ENCODE measurements around the gene RAB31. TPM values are rescaled to one million over a fixed set of nuclear protein-coding genes. Genes with fewer than 3 reads are reported as not detected.
"Not testable (repeated sequence)": the region's sequence is repeated elsewhere in the genome, so short reads cannot be mapped to it uniquely, and the experiment has no call there.

RAB31 gene
- total RNA-seq, 4 donors from 2014 or later, result 27.1 to 54.4 (median 44.3) TPM

DNA sequence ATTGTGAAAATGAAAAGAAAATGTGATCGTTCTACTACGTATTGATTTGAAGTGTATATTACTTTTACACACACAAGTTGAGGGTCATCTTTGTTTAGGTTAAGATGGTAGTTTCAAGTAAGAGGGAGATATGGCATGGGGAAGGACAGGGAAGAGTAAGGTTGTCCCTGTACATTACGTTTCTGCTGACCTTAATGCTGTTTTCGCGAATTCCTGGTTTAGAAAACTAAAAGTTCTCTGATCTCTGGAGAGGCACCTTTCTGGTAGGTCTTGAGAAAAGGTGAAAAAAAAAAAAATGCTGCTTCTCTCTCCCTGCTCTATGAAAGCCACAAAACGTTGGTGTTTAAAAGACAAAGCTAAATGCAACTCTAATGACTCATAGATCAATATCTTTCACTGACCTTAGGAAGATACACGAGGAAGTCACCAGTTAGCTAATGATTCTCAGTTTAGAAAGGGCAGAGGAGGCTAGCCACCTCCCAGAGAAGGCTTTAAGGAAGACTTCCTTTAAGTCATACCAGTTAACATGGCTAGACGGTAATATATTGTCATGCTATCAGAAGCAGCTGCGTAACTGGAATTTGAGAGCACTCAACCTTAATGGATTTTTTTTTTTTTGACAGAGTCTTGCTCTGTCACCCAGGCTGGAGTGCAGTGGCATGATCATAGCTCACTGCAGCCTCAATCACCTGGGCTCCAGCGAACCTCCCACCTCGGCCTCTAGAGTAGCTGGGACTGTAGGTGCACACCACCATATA is 190.9 kb downstream of the RAB31 start:
- H3K36me3 ChIP-seq, result no peaks in the 10 kb centered on the region
- H3K27ac ChIP-seq, result peak overlapping the region in 1 of 4 donors; percentile 67
- H3K9me3 ChIP-seq, result no peaks in the 10 kb centered on the region
- H3K4me3 ChIP-seq, result no peak overlapping the region
- H3K27me3 ChIP-seq, result no peaks in the 10 kb centered on the region
- no peak for DNase-seq (ENCODE audit: low spot score in 2 of 2)
- H3K4me1 ChIP-seq, result no peaks in the 10 kb centered on the region
- WGBS, 2 donors, result 81% methylated on average over 11 of the region's 11 CpGs
- TF ChIP-seq POLR2A (IDR thresholded peaks at IDR 0.05) (no peak), CTCF (IDR thresholded peaks at IDR 0.05) (no peak)

- WGBS, 2 donors, result 100% methylated on average over 1 of the region's 1 CpG
- DNase-seq (ENCODE audit: low spot score in 2 of 2); H3K9me3 ChIP-seq; H3K27me3 ChIP-seq; H3K4me3 ChIP-seq; H3K36me3 ChIP-seq; H3K4me1 ChIP-seq; H3K27ac ChIP-seq: not testable (repeated sequence)
Observed at GRCh38 chr18:9899550-9899930, 191.4 kb downstream of the RAB31 start.

- 89 to 94% methylated on average over 7 of the region's 7 CpGs for WGBS, 2 donors
Observed at GRCh38 chr18:9900699-9901098, 192.6 kb downstream of the RAB31 start.

GRCh38 chr18:9901377-9901776 is 193.3 kb downstream of the RAB31 start:
- H3K27ac ChIP-seq, result no peak overlapping the region
- H3K4me3 ChIP-seq, result no peak overlapping the region
- H3K27me3 ChIP-seq, result no peaks in the 10 kb centered on the region
- TF ChIP-seq CTCF (IDR thresholded peaks at IDR 0.05) (no peak), POLR2A (IDR thresholded peaks at IDR 0.05) (no peak), EP300 (IDR thresholded peaks at IDR 0.05) (no peak)
- 78 to 86% methylated on average over 3 of the region's 3 CpGs for WGBS, 2 donors
- no peaks in the 10 kb centered on the region for H3K9me3 ChIP-seq
- no peaks in the 10 kb centered on the region for H3K4me1 ChIP-seq
- no peak for DNase-seq (ENCODE audit: low spot score in 2 of 2)
- H3K36me3 ChIP-seq, result no peaks in the 10 kb centered on the region

More at GRCh38 chr18:9900699-9901098, 192.6 kb downstream of the RAB31 start:
- no peak for DNase-seq (ENCODE audit: low spot score in 2 of 2)
- Histone ChIP-seq H3K36me3 (no peaks in the 10 kb centered on the region), H3K9me3 (no peaks in the 10 kb centered on the region), H3K4me3 (no peak overlapping the region), H3K27me3 (no peaks in the 10 kb centered on the region), H3K27ac (no peak overlapping the region), H3K4me1 (no peaks in the 10 kb centered on the region)
- TF ChIP-seq CTCF (IDR thresholded peaks at IDR 0.05) (no peak), EP300 (IDR thresholded peaks at IDR 0.05) (no peak), POLR2A (IDR thresholded peaks at IDR 0.05) (no peak)

DNA sequence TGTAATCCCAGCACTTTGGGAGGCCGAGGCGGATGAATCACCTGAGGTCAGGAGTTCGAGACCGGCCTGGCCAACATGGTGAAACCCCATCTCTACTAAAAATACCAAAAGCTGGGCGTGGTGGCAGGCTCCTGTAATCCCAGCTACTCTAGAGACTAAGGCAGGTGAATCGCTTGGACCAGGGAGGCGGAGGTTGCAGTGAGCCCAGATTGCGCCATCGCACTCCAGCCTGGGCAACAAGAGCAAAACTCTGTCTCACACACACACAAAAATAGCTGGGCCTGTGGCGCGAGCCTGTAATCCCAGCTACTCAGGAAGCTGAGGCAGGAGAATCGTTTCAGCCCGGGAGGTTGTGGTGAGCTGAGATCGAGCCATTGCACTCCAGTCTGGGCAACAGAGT is 194.2 kb downstream of the RAB31 start:
- not testable (repeated sequence) for DNase-seq (ENCODE audit: low spot score in 2 of 2); H3K4me3 ChIP-seq; H3K36me3 ChIP-seq; H3K4me1 ChIP-seq; H3K27me3 ChIP-seq; H3K27ac ChIP-seq; H3K9me3 ChIP-seq
- 95 to 96% methylated on average over 14 of the region's 14 CpGs for WGBS, 2 donors

DNA sequence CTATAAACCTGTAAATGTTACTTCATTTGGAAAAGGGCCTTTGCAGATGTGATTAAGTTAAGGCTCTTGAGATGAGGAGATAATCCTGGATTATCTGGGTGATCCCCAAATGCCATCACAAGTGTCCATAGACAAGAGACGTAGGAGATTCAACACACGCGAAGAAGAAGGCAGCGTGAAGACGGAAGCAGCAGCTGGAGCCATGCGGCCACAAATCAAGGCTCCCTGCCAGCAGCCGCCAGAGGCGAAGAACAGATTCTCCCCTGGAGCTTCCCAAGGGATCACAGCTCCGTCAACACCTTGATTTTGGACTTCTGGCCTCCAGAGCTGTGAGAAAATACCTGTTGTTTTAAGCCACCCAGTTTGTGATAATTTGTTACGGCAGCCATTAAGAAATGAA is 194.7 kb downstream of the RAB31 start:
- Histone ChIP-seq H3K27me3 (no peaks in the 10 kb centered on the region), H3K36me3 (no peaks in the 10 kb centered on the region), H3K9me3 (no peaks in the 10 kb centered on the region), H3K4me3 (no peak overlapping the region), H3K27ac (no peak overlapping the region), H3K4me1 (no peaks in the 10 kb centered on the region)
- 75 to 87% methylated on average over 10 of the region's 10 CpGs for WGBS, 2 donors
- DNase-seq (ENCODE audit: low spot score in 2 of 2), result no peak
- TF ChIP-seq CTCF (IDR thresholded peaks at IDR 0.05) (no peak), POLR2A (IDR thresholded peaks at IDR 0.05) (no peak), EP300 (IDR thresholded peaks at IDR 0.05) (no peak)

Measured in tibial nerve (tissue), 4 donors.